ENCODE measurements around the gene TNIP2. TPM values are rescaled to one million over a fixed set of nuclear protein-coding genes. Genes with fewer than 3 reads are reported as not detected.

TNIP2 gene
- total RNA-seq, 2 experiments from 2014 or later: 42.3 to 44.3 TPM

- DNase-seq: no peak
- Mint-ChIP-seq H3K36me3 (ENCODE audit: low read depth) (peaks cover 56% of the 10 kb centered on the region), H3K27me3 (ENCODE audit: low read depth) (no peaks in the 10 kb centered on the region), H3K27ac (no peak overlapping the region), H3K4me3 (no peak overlapping the region), H3K4me1 (ENCODE audit: low read depth) (no peaks in the 10 kb centered on the region), H3K9me3 (ENCODE audit: insufficient read depth) (no peaks in the 10 kb centered on the region)
- ATAC-seq: no peak
- POLR2A ChIA-PET: no interaction called here
- CTCF ChIA-PET: interaction anchor here (1.2 kb wide), 1 partner anchor 13 kb away, joined by 3 read pairs; no protein-coding TSS in a partner anchor
Measured at GRCh38 chr4:2696423-2696822, 59.7 kb downstream of the TNIP2 start.

GRCh38 chr4:2695346-2696060 is 60.6 kb downstream of the TNIP2 start:
- ATAC-seq: no peak
- no peak for DNase-seq
- Mint-ChIP-seq H3K27me3 (ENCODE audit: low read depth) (no peaks in the 10 kb centered on the region), H3K27ac (no peak overlapping the region), H3K4me3 (no peak overlapping the region), H3K4me1 (ENCODE audit: low read depth) (peaks cover 2% of the 10 kb centered on the region), H3K9me3 (ENCODE audit: insufficient read depth) (no peaks in the 10 kb centered on the region), H3K36me3 (ENCODE audit: low read depth) (peaks cover 58% of the 10 kb centered on the region)
- ChIA-PET POLR2A (no interaction called here), CTCF (interaction anchor here (1.2 to 1.3 kb wide), 2 partner anchors 10 to 12 kb away, joined by 3 read pairs; no protein-coding TSS in a partner anchor)

GRCh38 chr4:2694691-2695090 is 61.4 kb downstream of the TNIP2 start:
- ATAC-seq: no peak
- CTCF ChIA-PET: no interaction called here
- Mint-ChIP-seq H3K27me3 (ENCODE audit: low read depth) (no peaks in the 10 kb centered on the region), H3K9me3 (ENCODE audit: insufficient read depth) (no peaks in the 10 kb centered on the region), H3K4me3 (no peak overlapping the region), H3K27ac (no peak overlapping the region), H3K36me3 (ENCODE audit: low read depth) (peaks cover 57% of the 10 kb centered on the region), H3K4me1 (ENCODE audit: low read depth) (peaks cover 10% of the 10 kb centered on the region)
- DNase-seq: no peak
- POLR2A ChIA-PET: no interaction called here

GRCh38 chr4:2691952-2692435 is 64.1 kb downstream of the TNIP2 start:
- H3K4me3 Mint-ChIP-seq: no peak overlapping the region
- no peaks in the 10 kb centered on the region for H3K27me3 Mint-ChIP-seq (ENCODE audit: low read depth)
- no peak for DNase-seq
- peaks cover 12% of the 10 kb centered on the region for H3K4me1 Mint-ChIP-seq (ENCODE audit: low read depth)
- CTCF ChIA-PET: no interaction called here
- no peak for ATAC-seq
- no peaks in the 10 kb centered on the region for H3K9me3 Mint-ChIP-seq (ENCODE audit: insufficient read depth)
- no peak overlapping the region for H3K27ac Mint-ChIP-seq
- H3K36me3 Mint-ChIP-seq (ENCODE audit: low read depth): peaks cover 56% of the 10 kb centered on the region
- POLR2A ChIA-PET: no interaction called here

Other genes starting within 250 kb of the TNIP2 start
- 10 to 100 TPM; 31.9 to 33.0 TPM for gene FAM193A, start 219.7 kb downstream of the TNIP2 start, total RNA-seq
- gene SH3BP2, start 36.7 kb upstream of the TNIP2 start, total RNA-seq: 10 to 100 TPM; 88.2 to 93.0 TPM
- 100 to 1,000 TPM; 252 to 255 TPM for gene ADD1, start 87.5 kb upstream of the TNIP2 start, total RNA-seq
- gene NOP14, start 207.1 kb upstream of the TNIP2 start, total RNA-seq: 10 to 100 TPM; 47.6 to 52.3 TPM
- gene GRK4, start 207.2 kb upstream of the TNIP2 start, total RNA-seq: 1 to 10 TPM; 2.2 to 2.6 TPM